Ishikawa (cell line): ENCODE data around the gene DACH1.

Experiments used
- CEBPB ChIP-seq: IDR thresholded peaks from 2 replicates; pipeline ENCODE4 v1.6.1; 2012
- CREB1 ChIP-seq: IDR thresholded peaks from 2 replicates; pipeline ENCODE4 v1.6.1; 2012; ENCODE audit warnings: low read depth
- EGR1 ChIP-seq: IDR thresholded peaks from 2 replicates; pipeline ENCODE4 v1.6.1; 2012
- EP300 ChIP-seq: IDR thresholded peaks from 2 replicates; pipeline ENCODE4 v1.6.1; 2012; ENCODE audit warnings: borderline replicate concordance
- FOXM1 ChIP-seq: IDR thresholded peaks from 2 replicates; pipeline ENCODE4 v1.6.1; 2012; ENCODE audit warnings: low read depth, borderline replicate concordance
- REST ChIP-seq: IDR thresholded peaks from 2 replicates; pipeline ENCODE4 v1.6.1; 2012; ENCODE audit warnings: low read depth, mild to moderate bottlenecking
- TAF1 ChIP-seq: IDR thresholded peaks from 2 replicates; pipeline ENCODE4 v1.6.1; 2012; ENCODE audit warnings: low read depth, mild to moderate bottlenecking
- TEAD4 ChIP-seq: IDR thresholded peaks from 2 replicates; pipeline ENCODE4 v1.6.1; 2012
- YY1 ChIP-seq: IDR thresholded peaks from 2 replicates; pipeline ENCODE4 v1.6.1; 2012; ENCODE audit warnings: low read depth
- ZBTB7A ChIP-seq: IDR thresholded peaks from 2 replicates; pipeline ENCODE4 v1.6.1; 2012; ENCODE audit warnings: low read depth
- TF ChIP-seq, protein P1 (sequence below): IDR thresholded peaks from 2 replicates; pipeline ENCODE4 v1.6.1; 2012
- TF ChIP-seq, protein P2 (sequence below): IDR thresholded peaks from 2 replicates; pipeline ENCODE4 v1.6.1; 2012

- TF ChIP-seq CREB1: no peak
- no peak for TF ChIP-seq CEBPB
- TF ChIP-seq, protein P1, sequence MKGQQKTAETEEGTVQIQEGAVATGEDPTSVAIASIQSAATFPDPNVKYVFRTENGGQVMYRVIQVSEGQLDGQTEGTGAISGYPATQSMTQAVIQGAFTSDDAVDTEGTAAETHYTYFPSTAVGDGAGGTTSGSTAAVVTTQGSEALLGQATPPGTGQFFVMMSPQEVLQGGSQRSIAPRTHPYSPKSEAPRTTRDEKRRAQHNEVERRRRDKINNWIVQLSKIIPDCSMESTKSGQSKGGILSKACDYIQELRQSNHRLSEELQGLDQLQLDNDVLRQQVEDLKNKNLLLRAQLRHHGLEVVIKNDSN: no peak
- TF ChIP-seq FOXM1: no peak
- no peak for TF ChIP-seq EGR1
- no peak for TF ChIP-seq TEAD4
- TF ChIP-seq, protein P2, sequence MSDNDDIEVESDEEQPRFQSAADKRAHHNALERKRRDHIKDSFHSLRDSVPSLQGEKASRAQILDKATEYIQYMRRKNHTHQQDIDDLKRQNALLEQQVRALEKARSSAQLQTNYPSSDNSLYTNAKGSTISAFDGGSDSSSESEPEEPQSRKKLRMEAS: no peak
- no peak for TF ChIP-seq YY1
- no peak for TF ChIP-seq TAF1
- no peak for TF ChIP-seq REST
- TF ChIP-seq EP300: no peak
- TF ChIP-seq ZBTB7A: no peak
These were observed 163.9 kb downstream of the DACH1 start for GRCh38 chr13:71703138-71703537.
